ENCODE data around the gene CSTF1. TPM values are rescaled to one million over a fixed set of nuclear protein-coding genes. Genes with fewer than 3 reads are reported as not detected.

CSTF1 gene
- total RNA-seq, 1 donor from 2014 or later: 51.9 TPM

- H3K4me3 Mint-ChIP-seq: no peak overlapping the region
- no peaks in the 10 kb centered on the region for H3K9me3 Mint-ChIP-seq
- no peak for TF ChIP-seq CTCF (conservative IDR thresholded peaks at IDR 0.05)
- H3K36me3 Mint-ChIP-seq (ENCODE audit: low read depth): no peaks in the 10 kb centered on the region
- no peaks in the 10 kb centered on the region for H3K27me3 Mint-ChIP-seq (ENCODE audit: low read depth)
- peaks cover 35% of the 10 kb centered on the region for H3K4me1 Mint-ChIP-seq
- no peak overlapping the region for H3K27ac Mint-ChIP-seq (ENCODE audit: unreplicated experiment)
- DNase-seq (ENCODE audit: low read depth, low spot score): no peak
These were observed 33.6 kb downstream of the CSTF1 start for GRCh38 chr20:56426026-56426425.

- H3K36me3 Mint-ChIP-seq (ENCODE audit: low read depth): no peaks in the 10 kb centered on the region
These were observed 34.5 kb downstream of the CSTF1 start for GRCh38 chr20:56426926-56427325.

DNA sequence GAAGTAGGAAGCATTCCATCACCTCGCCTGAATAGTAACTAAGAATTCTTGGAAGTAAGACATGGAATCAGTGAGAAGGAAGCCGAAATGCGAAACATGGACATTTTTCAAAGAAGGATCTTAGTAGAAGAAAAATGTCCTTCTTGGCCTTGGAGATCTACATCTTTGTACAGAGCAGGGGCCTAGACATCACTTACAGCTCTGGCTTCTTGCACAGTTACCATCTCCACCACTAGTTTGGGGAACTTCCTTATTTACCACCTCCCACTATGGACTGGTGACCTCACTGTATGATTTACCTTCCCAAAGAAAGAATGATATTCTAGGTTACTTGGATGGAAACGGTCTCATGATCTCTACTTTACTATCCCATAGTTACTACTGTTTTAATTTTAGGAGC is 35.4 kb downstream of the CSTF1 start:
- Mint-ChIP-seq H3K27me3 (ENCODE audit: low read depth) (no peaks in the 10 kb centered on the region), H3K4me1 (peaks cover 33% of the 10 kb centered on the region), H3K36me3 (ENCODE audit: low read depth) (no peaks in the 10 kb centered on the region), H3K4me3 (no peak overlapping the region), H3K27ac (ENCODE audit: unreplicated experiment) (no peak overlapping the region), H3K9me3 (no peaks in the 10 kb centered on the region)
- no peak for TF ChIP-seq CTCF (conservative IDR thresholded peaks at IDR 0.05)
- DNase-seq (ENCODE audit: low read depth, low spot score): no peak

More at GRCh38 chr20:56426926-56427325, 34.5 kb downstream of the CSTF1 start:
- H3K27me3 Mint-ChIP-seq (ENCODE audit: low read depth): no peaks in the 10 kb centered on the region
- no peak overlapping the region for H3K27ac Mint-ChIP-seq (ENCODE audit: unreplicated experiment)
- H3K4me3 Mint-ChIP-seq: no peak overlapping the region
- H3K9me3 Mint-ChIP-seq: no peaks in the 10 kb centered on the region
- DNase-seq (ENCODE audit: low read depth, low spot score): no peak
- H3K4me1 Mint-ChIP-seq: peaks cover 40% of the 10 kb centered on the region
- TF ChIP-seq CTCF (conservative IDR thresholded peaks at IDR 0.05): no peak

DNA sequence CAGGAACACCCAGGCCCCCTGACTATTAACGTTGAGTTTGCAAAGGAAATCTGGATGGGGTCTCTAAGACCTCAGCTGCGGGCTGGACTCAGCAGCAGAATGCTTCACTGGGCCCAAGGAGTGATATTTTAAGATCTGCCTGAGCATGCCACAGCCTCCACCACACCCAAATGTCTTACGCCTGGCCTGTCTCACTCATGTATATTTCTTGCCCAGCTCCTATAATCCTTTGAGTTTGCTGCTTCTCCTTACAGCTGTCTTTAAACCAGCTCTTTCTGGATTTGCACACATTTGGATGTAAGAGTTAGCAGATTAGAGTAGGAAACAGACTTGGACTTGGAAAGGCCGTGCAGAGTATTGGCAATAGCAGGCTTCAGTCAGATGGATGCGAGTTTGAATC is 36.0 kb downstream of the CSTF1 start:
- no peak for TF ChIP-seq CTCF (conservative IDR thresholded peaks at IDR 0.05)
- H3K9me3 Mint-ChIP-seq: no peaks in the 10 kb centered on the region
- H3K27ac Mint-ChIP-seq (ENCODE audit: unreplicated experiment): no peak overlapping the region
- no peaks in the 10 kb centered on the region for H3K27me3 Mint-ChIP-seq (ENCODE audit: low read depth)
- DNase-seq (ENCODE audit: low read depth, low spot score): no peak
- no peak overlapping the region for H3K4me3 Mint-ChIP-seq
- H3K36me3 Mint-ChIP-seq (ENCODE audit: low read depth): no peaks in the 10 kb centered on the region
- H3K4me1 Mint-ChIP-seq: peaks cover 36% of the 10 kb centered on the region

GRCh38 chr20:56428881-56429280 is 36.4 kb downstream of the CSTF1 start:
- DNase-seq (ENCODE audit: low read depth, low spot score): no peak
- Mint-ChIP-seq H3K36me3 (ENCODE audit: low read depth) (no peaks in the 10 kb centered on the region), H3K27ac (ENCODE audit: unreplicated experiment) (no peak overlapping the region), H3K27me3 (ENCODE audit: low read depth) (no peaks in the 10 kb centered on the region), H3K4me3 (no peak overlapping the region), H3K9me3 (no peaks in the 10 kb centered on the region), H3K4me1 (peaks cover 39% of the 10 kb centered on the region)
- TF ChIP-seq CTCF (conservative IDR thresholded peaks at IDR 0.05): no peak

DNA sequence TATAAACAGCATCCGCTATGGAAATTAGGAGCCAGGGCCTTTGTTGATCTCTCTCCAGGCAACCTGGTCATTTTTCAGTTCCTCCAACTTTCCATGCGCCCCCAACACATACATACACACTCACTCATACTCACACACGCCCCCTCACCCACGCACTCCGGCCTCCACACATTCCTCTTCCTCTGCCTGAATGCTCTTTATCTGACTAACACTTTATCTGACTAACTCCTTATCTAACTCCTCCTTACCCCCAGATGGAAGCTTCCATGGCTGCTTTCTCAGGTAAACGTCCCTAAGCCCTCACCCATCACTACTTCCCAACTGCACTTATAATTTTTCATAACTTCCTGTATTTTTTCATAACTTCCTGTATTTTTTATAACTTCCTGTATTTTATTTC is 37.1 kb downstream of the CSTF1 start:
- Mint-ChIP-seq H3K27ac (ENCODE audit: unreplicated experiment) (no peak overlapping the region), H3K4me3 (no peak overlapping the region), H3K27me3 (ENCODE audit: low read depth) (no peaks in the 10 kb centered on the region), H3K4me1 (peaks cover 42% of the 10 kb centered on the region), H3K9me3 (no peaks in the 10 kb centered on the region), H3K36me3 (ENCODE audit: low read depth) (no peaks in the 10 kb centered on the region)
- no peak for DNase-seq (ENCODE audit: low read depth, low spot score)
- no peak for TF ChIP-seq CTCF (conservative IDR thresholded peaks at IDR 0.05)

Data from neural crest cell (in vitro differentiated cells).